Suprapubic skin (tissue), 4 donors: ENCODE measurements around the gene CLCN2. TPM values are rescaled to one million over a fixed set of nuclear protein-coding genes. Genes with fewer than 3 reads are reported as not detected.

Experiments used
- DNase-seq, 2 donors: peaks; one replicate each; pipeline ENCODE4 v3.0.0-alpha.2; 2019; ENCODE audit warnings: low spot score in 2 of 2
- H3K27ac ChIP-seq: fragments of 200-600 bp; sonication (generic); one replicate; pipeline ENCODE4 v1.5.1; 2019
- H3K27me3 ChIP-seq: fragments of 200-600 bp; sonication (generic); one replicate; pipeline ENCODE4 v1.5.1; 2019
- H3K36me3 ChIP-seq: fragments of 200-600 bp; sonication (generic); one replicate; pipeline ENCODE4 v1.5.1; 2019
- H3K4me1 ChIP-seq: fragments of 200-600 bp; sonication (generic); one replicate; pipeline ENCODE4 v1.5.1; 2019
- H3K4me3 ChIP-seq: fragments of 200-600 bp; sonication (generic); one replicate; pipeline ENCODE4 v1.5.1; 2019; ENCODE audit warnings: mild to moderate bottlenecking
- H3K9me3 ChIP-seq: fragments of 200-600 bp; sonication (generic); one replicate; pipeline ENCODE4 v1.5.1; 2019
- EP300 ChIP-seq: sonication (generic); formaldehyde crosslinking; IDR thresholded peaks from one replicate; pipeline ENCODE4 v1.6.1; 2017; ENCODE audit warnings: antibody characterized with exemption
- POLR2A ChIP-seq, 2 donors: fragments of 450-650 bp; IDR thresholded peaks; one replicate each; pipeline ENCODE4 v1.6.1; 2017; ENCODE audit warnings: antibody characterized with exemption in 2 of 2, mild to moderate bottlenecking in 2 of 2, moderate library complexity in 2 of 2
- POLR2AphosphoS5 ChIP-seq, 3 donors: sonication (generic); formaldehyde crosslinking; IDR thresholded peaks; one replicate each; pipeline ENCODE4 v1.6.1; 2017; ENCODE audit warnings: antibody characterized with exemption in 3 of 3
- WGBS: methylation state at CpG from one replicate; pipeline ENCODE4 v1.1.5; 2018; 5-methylcytosine and 5-hydroxymethylcytosine counted together
- total RNA-seq, 4 donors: library from RNA; depleted of rRNA; stranded (reverse); fragments of >200 nt; gene quantifications; one replicate each; pipeline ENCODE4 v1.1.0, GENCODE V29; 2016
- TF ChIP-seq, protein P1 (sequence below), 2 donors: fragments of 200-600 bp in 1 of 2; fragments of 450-650 bp in 1 of 2; sonication (generic) in 1 of 2; IDR thresholded peaks; one replicate each; pipeline ENCODE4 v1.5.1; 2016 to 2019; ENCODE audit warnings: antibody characterized with exemption in 2 of 2, mild to moderate bottlenecking in 1 of 2, moderate library complexity in 1 of 2

The CLCN2 gene
- total RNA-seq, 4 donors from 2014 or later: 2.1 to 7.9 (median 3.5) TPM

DNA sequence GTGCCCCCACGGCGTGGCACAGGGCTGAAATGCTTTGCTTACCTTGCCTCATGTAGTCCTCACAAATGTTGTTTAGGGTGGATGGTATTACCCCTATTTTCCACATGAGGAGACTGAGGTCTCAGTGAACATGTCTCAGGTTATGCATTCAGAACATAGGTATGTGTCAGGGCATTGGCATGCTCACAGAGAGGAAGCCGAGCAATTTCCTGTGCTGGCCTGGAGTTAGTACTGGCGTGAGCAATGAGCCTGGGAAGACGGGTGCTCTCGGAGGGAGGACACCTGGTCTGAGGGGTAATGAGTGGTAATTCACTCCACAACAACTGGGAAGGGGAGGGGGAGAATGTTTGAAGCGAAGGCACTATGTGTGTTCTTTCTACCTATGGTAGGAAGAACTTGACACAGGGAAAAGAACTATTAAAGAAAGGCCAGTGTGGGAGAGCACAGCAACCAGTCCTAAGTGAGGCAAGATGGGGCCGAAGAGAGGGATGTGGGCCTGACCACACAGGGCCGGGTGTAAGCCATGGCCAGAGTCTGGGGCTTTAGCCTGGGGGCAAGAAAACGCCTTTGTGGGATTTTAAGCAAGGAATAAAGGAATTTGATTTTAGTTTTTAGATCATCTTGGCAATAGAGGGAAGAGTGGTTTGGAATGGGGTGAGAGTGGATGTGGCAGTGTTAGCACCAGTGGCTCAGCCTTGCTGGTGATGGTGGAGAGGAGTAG, 28.9 kb downstream of the CLCN2 start:
- WGBS: 67% methylated on average over 10 of the region's 10 CpGs
- Histone ChIP-seq H3K4me3 (no peak overlapping the region), H3K9me3 (no peaks in the 10 kb centered on the region), H3K27me3 (no peaks in the 10 kb centered on the region), H3K36me3 (peaks cover 75% of the 10 kb centered on the region), H3K4me1 (peaks cover 38% of the 10 kb centered on the region), H3K27ac (peak overlapping the region; percentile 46)
- DNase-seq: no peak
- TF ChIP-seq, protein P1, sequence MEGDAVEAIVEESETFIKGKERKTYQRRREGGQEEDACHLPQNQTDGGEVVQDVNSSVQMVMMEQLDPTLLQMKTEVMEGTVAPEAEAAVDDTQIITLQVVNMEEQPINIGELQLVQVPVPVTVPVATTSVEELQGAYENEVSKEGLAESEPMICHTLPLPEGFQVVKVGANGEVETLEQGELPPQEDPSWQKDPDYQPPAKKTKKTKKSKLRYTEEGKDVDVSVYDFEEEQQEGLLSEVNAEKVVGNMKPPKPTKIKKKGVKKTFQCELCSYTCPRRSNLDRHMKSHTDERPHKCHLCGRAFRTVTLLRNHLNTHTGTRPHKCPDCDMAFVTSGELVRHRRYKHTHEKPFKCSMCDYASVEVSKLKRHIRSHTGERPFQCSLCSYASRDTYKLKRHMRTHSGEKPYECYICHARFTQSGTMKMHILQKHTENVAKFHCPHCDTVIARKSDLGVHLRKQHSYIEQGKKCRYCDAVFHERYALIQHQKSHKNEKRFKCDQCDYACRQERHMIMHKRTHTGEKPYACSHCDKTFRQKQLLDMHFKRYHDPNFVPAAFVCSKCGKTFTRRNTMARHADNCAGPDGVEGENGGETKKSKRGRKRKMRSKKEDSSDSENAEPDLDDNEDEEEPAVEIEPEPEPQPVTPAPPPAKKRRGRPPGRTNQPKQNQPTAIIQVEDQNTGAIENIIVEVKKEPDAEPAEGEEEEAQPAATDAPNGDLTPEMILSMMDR (IDR thresholded peaks at IDR 0.05): no peak
- TF ChIP-seq POLR2AphosphoS5 (IDR thresholded peaks at IDR 0.05) (no peak), EP300 (no peak), POLR2A (IDR thresholded peaks at IDR 0.05) (no peak)

- no peak for TF ChIP-seq POLR2A (IDR thresholded peaks at IDR 0.05)
- TF ChIP-seq, protein P1 (IDR thresholded peaks at IDR 0.05): no peak
- TF ChIP-seq EP300: no peak
- TF ChIP-seq POLR2AphosphoS5 (IDR thresholded peaks at IDR 0.05): no peak
- no peak for DNase-seq
- Histone ChIP-seq H3K36me3 (peaks cover 100% of the 10 kb centered on the region), H3K27me3 (no peaks in the 10 kb centered on the region), H3K4me1 (peaks cover 11% of the 10 kb centered on the region), H3K4me3 (no peak overlapping the region), H3K27ac (no peak overlapping the region), H3K9me3 (no peaks in the 10 kb centered on the region)
- WGBS: 57% methylated on average over 3 of the region's 3 CpGs
Observed at GRCh38 chr3:184328516-184328915, 32.9 kb downstream of the CLCN2 start.

- Histone ChIP-seq H3K27me3 (no peaks in the 10 kb centered on the region), H3K4me3 (no peak overlapping the region), H3K36me3 (peaks cover 100% of the 10 kb centered on the region), H3K4me1 (peaks cover 10% of the 10 kb centered on the region), H3K27ac (no peak overlapping the region), H3K9me3 (no peaks in the 10 kb centered on the region)
- DNase-seq: peak in 1 of 2 donors; percentile 72
- 92% methylated on average over 21 of the region's 21 CpGs for WGBS
- TF ChIP-seq EP300 (no peak), POLR2AphosphoS5 (IDR thresholded peaks at IDR 0.05) (no peak), POLR2A (IDR thresholded peaks at IDR 0.05) (no peak)
- TF ChIP-seq, protein P1 (IDR thresholded peaks at IDR 0.05): no peak
Observed at GRCh38 chr3:184327171-184327570, 34.2 kb downstream of the CLCN2 start.

DNA sequence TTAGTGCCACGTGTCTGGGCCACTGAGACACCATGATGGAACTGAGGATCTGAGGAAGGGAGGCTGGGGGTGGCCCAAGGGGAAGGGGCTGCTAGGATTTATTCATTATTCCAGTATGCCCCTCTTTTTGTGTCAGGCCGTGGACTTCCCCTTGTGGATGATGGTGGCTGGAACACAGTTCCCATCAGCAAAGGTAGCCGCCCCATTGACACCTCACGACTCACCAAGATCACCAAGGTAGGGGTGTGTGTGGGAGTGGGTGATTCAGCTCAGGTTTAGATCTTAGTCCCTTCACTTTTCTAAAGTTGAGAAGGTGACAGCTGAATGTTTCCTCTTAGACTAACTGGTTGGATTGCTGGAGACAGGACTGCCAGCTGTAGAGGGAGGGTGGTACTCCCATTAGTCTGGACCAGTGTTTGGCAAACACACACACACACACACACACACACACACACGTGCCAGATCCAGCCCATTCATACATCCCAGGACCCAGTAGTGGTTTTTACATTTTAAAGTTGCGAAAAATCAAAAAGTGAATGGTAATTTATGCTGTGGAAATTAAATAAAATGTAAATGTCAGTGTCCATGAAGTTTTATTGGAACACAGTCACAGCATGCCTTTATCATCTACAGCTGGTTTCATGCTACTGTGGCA, 35.6 kb downstream of the CLCN2 start:
- Histone ChIP-seq H3K27ac (no peak overlapping the region), H3K4me1 (peaks cover 18% of the 10 kb centered on the region), H3K9me3 (no peaks in the 10 kb centered on the region), H3K27me3 (no peaks in the 10 kb centered on the region), H3K36me3 (peaks cover 100% of the 10 kb centered on the region), H3K4me3 (no peak overlapping the region)
- WGBS: 71% methylated on average over 6 of the region's 6 CpGs
- no peak for DNase-seq
- TF ChIP-seq, protein P1 (IDR thresholded peaks at IDR 0.05): no peak
- no peak for TF ChIP-seq POLR2AphosphoS5 (IDR thresholded peaks at IDR 0.05)
- TF ChIP-seq POLR2A (IDR thresholded peaks at IDR 0.05): no peak
- TF ChIP-seq EP300: no peak

DNA sequence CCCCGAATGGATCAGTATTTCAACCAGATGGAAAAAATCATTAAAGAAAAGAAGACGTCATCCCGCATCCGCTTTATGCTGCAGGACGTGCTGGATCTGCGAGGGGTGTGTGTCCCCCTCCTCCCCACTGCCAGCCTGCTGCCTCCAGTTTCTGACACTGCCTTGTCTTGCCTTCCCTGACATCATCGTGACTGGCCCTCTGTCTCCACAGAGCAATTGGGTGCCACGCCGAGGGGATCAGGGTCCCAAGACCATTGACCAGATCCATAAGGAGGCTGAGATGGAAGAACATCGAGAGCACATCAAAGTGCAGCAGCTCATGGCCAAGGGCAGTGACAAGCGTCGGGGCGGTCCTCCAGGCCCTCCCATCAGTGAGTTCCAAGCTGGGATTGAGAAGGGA, 36.1 kb downstream of the CLCN2 start:
- 87% methylated on average over 13 of the region's 13 CpGs for WGBS
- H3K36me3 ChIP-seq: peaks cover 99% of the 10 kb centered on the region
- peaks cover 24% of the 10 kb centered on the region for H3K4me1 ChIP-seq
- H3K27me3 ChIP-seq: no peaks in the 10 kb centered on the region
- H3K27ac ChIP-seq: no peak overlapping the region
- no peak for DNase-seq
- TF ChIP-seq EP300: no peak
- no peak overlapping the region for H3K4me3 ChIP-seq
- no peaks in the 10 kb centered on the region for H3K9me3 ChIP-seq
